Ureter (tissue), 1 donor: Measurements from ENCODE around the gene WDR41. TPM values are rescaled to one million over a fixed set of nuclear protein-coding genes. Genes with fewer than 3 reads are reported as not detected.
"Not testable (repeated sequence)": the region's sequence is repeated elsewhere in the genome, so short reads cannot be mapped to it uniquely, and the experiment has no call there.

Experiments used
- DNase-seq: peaks from one replicate; pipeline ENCODE4 v3.0.0-alpha.2; 2020; ENCODE audit warnings: low spot score
- total RNA-seq: library from RNA; stranded (reverse); gene quantifications from one replicate; pipeline ENCODE4 v1.2.4, GENCODE V29; 2023
- donor health status: DM: yes; HTN: yes; CAD: no.

WDR41 gene
- total RNA-seq, 1 donor from 2014 or later: 64.6 TPM

- DNase-seq: no peak
These were observed 85.0 kb downstream of the WDR41 start for GRCh38 chr5:77407152-77407551.

GRCh38 chr5:77402796-77403195 is 89.3 kb downstream of the WDR41 start:
- DNase-seq: no peak

- no peak for DNase-seq
These were observed 91.5 kb downstream of the WDR41 start for GRCh38 chr5:77400645-77401044.

- no peak for DNase-seq
These were observed 93.2 kb downstream of the WDR41 start for GRCh38 chr5:77398896-77399295.

GRCh38 chr5:77398458-77398857 is 93.7 kb downstream of the WDR41 start:
- DNase-seq: no peak

GRCh38 chr5:77397686-77398292 is 94.3 kb downstream of the WDR41 start:
- no peak for DNase-seq

GRCh38 chr5:77396017-77396416 is 96.1 kb downstream of the WDR41 start:
- DNase-seq: no peak

- DNase-seq: no peak
These were observed 97.9 kb downstream of the WDR41 start for GRCh38 chr5:77394064-77394715.

- DNase-seq: no peak
These were observed 100.8 kb downstream of the WDR41 start for GRCh38 chr5:77391240-77391765.

- DNase-seq: no peak
These were observed 101.3 kb downstream of the WDR41 start for GRCh38 chr5:77390795-77391194.

- DNase-seq: no peak
These were observed 101.9 kb downstream of the WDR41 start for GRCh38 chr5:77390221-77390620.

GRCh38 chr5:77389746-77390145 is 102.4 kb downstream of the WDR41 start:
- DNase-seq: no peak

GRCh38 chr5:77386340-77386739 is 105.8 kb downstream of the WDR41 start:
- DNase-seq: not testable (repeated sequence)

- DNase-seq: not testable (repeated sequence)
These were observed 108.8 kb downstream of the WDR41 start for GRCh38 chr5:77383336-77383735.

Other genes starting within 250 kb of the WDR41 start
- not detected for gene OTP, start 146.4 kb upstream of the WDR41 start, total RNA-seq